GM18498 (cell line): ENCODE results near the gene LRP1B.
A peak's percentile ranks its signal among the peaks of the same experiment; 100 is the strongest.

Experiments
- ATAC-seq: cut with Tn5 transposase; IDR thresholded peaks from one replicate; pipeline ENCODE4 v1.9.1; 2021; ENCODE audit warnings: mild to moderate bottlenecking, moderate library complexity; ENCODE audit not compliant: unreplicated experiment

Gene LRP1B

DNA sequence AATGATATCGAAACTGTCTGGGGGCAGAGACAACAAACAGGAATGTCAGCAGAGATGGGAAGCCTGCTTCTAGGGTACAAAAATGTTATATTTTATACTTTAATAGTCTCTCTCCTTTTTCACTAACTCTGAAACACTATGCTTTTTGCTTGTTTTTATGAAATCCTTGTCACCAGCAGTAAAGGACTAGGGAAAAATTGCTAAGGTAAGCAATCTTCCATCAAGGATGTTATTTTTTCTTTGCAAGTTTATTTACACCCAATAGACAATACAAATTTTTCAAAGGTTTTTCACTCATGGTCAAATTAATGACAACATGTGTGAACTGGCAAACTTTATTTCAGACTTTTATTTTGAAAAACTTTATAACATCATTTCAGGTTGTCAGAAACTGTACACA lies 1884.8 kb downstream of the LRP1B start:
- no peak for ATAC-seq

- ATAC-seq = no peak
Observed at GRCh38 chr2:140242889-140243288, 1887.9 kb downstream of the LRP1B start.

DNA sequence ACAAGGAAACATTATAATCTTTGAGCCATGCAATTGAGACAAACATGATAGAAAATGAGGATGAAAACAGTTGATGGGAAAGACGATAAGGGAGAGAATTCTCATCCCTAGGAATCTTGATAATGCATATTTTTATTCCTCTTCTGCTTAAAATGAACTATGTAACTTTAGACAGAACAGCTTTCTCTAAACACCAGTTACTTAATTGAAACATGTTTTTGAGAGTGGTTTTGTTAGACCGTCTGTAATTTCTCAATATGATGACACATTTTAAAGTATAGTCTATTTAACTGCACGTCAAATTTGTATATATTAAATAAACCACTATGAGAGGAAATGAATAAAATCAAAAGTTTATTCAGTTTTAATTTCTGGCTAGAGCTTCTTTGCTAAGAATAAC lies 1896.7 kb downstream of the LRP1B start:
- no peak for ATAC-seq

GRCh38 chr2:140210963-140211362 lies 1919.9 kb downstream of the LRP1B start:
- ATAC-seq = no peak

GRCh38 chr2:140205093-140205492 lies 1925.7 kb downstream of the LRP1B start:
- no peak for ATAC-seq

DNA sequence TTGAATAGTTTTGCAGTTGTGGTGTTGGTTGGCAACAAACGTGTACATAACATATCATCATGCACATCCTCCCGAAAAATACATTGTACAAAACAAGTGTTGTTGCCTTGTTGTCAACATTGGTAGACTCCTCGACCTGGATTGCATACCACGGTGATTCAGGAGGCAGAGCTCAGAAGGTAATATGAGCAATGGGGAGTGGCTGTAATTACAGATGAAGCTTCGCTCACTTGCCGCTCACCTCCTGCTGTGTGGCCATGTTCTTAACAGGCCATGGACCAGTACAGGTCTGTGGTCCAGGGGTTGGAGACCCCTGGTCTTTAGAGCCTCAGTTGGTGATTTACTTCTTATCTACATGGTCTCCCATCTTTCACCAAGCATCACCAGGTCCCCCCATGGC lies 1927.5 kb downstream of the LRP1B start:
- no peak for ATAC-seq

DNA sequence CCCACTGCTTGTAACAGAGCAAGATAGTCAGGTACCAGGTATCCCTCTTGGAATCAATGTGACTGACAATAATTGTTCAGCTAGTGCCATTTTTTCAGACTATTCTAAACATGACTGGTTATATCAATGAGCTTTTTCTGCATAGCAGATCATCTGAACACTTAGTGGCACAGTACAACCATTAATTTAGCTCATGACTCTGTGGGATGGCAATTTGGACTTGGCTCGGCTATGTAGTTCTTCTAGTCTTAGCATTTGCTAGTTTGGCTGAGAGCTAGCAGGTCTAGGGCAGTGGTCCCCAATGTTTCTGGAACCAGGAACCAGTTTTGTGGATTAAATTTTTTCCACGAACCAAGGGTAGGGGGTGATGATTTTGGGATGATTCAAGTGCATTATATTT lies 1929.2 kb downstream of the LRP1B start:
- no peak for ATAC-seq

DNA sequence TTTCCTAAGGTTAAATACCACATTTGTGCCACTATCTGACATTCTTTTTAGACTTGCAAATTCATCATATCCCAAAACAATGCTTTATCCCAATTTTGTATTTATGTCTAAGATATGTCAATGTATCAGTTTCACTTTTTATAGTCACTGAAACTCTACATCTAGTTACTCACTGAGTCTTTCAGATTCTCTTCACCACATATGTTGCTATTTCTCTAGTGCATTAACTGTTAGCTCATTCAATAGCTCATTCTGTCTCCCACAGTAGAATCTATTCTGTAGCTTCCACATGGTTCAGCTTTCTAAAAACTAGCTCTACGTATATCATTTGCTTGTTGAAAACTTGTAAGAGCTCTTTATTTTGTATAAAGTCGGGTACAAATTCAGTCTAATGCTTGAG lies 1930.1 kb downstream of the LRP1B start:
- peak; percentile 50 for ATAC-seq

GRCh38 chr2:140200307-140200706 lies 1930.5 kb downstream of the LRP1B start:
- no peak for ATAC-seq

DNA sequence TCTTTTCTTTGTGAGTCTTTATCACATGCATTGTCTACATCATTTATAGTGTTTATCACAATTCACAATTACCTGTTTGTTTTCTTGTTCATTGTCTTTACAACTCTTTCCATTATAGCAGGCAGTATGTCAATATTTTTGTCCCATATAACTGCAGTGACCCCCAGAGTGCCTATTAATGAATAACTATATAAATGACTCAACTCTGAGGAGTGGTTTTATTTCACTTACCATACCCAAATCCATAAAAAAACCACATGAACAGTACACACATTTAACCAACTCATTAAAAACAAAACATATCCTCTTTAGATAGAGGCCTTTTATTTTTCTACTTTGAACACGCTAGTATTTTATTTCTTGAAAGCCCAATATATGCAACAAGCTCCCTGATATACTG lies 1931.5 kb downstream of the LRP1B start:
- no peak for ATAC-seq

DNA sequence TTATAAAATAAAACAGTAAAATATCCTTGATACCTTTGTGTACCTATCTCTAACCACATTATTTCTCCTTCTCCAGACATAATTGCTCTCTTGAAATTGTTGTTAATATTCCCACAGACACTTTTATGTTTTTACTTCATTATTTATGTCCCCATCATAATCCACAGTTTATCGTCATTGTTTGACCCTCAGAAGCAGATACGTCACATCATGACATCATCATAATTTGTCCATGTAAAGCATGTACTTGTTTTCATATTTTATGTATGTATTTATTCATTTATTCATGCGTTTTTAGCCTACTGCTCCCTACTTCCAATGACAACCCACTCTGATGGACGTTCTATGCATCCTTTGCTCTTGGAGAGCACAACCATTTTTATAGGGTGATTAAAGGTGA lies 1943.7 kb downstream of the LRP1B start:
- ATAC-seq = no peak

DNA sequence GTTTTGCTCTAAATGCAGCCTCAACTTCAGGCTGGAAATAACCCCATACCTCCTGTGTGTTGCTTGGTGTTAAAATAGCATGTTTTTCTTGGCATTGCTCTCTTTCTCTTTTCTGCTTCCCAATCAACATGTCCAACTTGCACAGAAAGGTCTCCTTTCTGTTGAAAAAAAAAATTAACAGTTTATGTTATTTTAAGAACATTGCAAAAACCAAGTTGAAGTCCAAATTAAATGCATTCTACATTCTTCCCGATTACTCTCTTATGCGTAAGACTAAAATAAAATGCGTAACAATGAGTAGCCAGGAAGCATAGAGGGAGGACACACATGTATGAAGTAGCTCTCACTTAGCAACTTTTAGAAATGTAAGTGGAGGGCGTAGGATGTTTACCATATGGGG lies 1944.5 kb downstream of the LRP1B start:
- no peak for ATAC-seq

- no peak for ATAC-seq
Observed at GRCh38 chr2:140185076-140185475, 1945.7 kb downstream of the LRP1B start.

GRCh38 chr2:140183056-140183765 lies 1947.6 kb downstream of the LRP1B start:
- no peak for ATAC-seq
